ENCODE data around the gene HAVCR1.

The HAVCR1 gene

DNA sequence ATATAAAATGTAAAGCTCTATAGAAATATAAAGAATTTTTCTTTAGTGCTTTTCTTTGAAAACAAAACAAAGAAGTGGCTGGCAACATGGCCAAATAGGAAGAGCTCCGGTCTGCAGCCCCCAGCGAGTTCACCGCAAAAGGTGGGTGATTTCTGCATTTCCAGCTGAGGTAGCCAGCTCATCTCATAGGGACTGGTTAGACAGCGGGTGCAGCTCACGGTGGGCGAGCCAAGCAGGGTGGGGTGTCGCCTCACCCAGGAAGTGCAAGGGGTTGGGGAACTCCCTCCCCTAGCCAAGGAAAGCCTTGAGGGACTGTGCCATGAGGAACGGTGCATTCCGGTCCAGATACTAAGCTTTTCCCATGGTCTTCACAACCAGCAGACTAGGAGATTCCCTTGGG is 74.9 kb downstream of the HAVCR1 start:
- DNase-seq: no peak

DNA sequence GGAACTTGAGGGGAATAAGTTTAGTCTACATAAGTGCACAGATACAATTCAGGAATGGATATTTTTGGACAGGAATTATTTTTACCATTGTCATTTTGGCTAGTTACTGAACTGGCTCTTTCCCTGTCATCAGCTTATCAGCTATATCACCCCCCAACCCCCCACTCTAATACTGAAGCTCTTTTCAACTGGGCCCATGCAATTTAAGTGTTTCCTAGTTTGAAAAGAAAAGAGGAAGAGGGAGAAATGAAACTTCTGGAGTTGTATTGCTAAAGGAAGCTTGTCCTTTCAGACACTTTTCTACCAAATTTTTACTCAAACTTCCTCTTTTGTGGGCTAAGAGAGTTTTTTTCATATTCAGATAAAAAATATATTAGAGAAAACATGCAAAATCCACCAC is 77.4 kb downstream of the HAVCR1 start:
- DNase-seq: no peak

Data from kidney glomerular epithelial cell (primary cell).